PFSK-1 (cell line): ENCODE results near the gene JMJD1C.

Experiments used
- POLR2AphosphoS5 ChIP-seq: IDR thresholded peaks from 2 replicates; pipeline ENCODE4 v1.6.1; 2012; ENCODE audit warnings: low read depth, mild to moderate bottlenecking, control low read depth, low read length, moderate library complexity
- REST ChIP-seq, 2 experiments: IDR thresholded peaks; 2 replicates each; pipeline versions ENCODE4 v1.6.1 to v1.8.0; 2011 to 2012; ENCODE audit warnings: low read depth in 2 of 2, low read length in 2 of 2, control low read depth in 1 of 2, inconsistent platforms in 1 of 2, mild to moderate bottlenecking in 1 of 2, moderate library complexity in 1 of 2; ENCODE audit not compliant: insufficient read depth in 1 of 2

DNA sequence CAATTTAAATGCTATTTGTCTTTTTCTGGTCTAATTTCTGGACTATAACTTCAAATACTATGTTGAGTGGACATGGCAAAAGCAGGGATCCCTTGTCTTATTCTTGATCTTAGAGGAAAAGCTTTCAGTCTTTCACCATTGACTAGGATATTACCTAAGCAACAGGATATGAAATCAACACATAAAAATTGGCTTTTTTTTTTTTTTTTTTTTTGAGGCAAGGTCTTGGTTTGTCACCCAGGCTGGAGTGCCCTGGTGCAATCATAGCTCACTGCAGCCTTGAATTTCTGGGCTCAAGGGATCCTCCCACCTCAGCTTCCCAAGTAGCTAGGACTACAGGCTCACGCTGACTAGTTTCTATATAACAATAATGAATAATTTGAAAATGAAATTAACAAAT, 90.8 kb downstream of the JMJD1C start:
- TF ChIP-seq POLR2AphosphoS5 (no peak), REST (IDR thresholded peaks at IDR 0.05; ENCODE audit: insufficient read depth in 1 of 2, low read depth in 2 of 2, low read length in 2 of 2) (no peak)
